Measurements from ENCODE around the gene KAT6B. TPM values are rescaled to one million over a fixed set of nuclear protein-coding genes. Genes with fewer than 3 reads are reported as not detected.

KAT6B gene
- total and polyA plus RNA-seq, 2 of the 8 experiments (the other 6 are each of a cell fraction or from before 2014, with no cell fraction given) = 7.3 to 30.8 TPM

- Histone ChIP-seq H3K27ac (ENCODE audit: low read depth, low read length) (no peak overlapping the region), H3K9ac (replicated peaks in 1 of 4; ENCODE audit: extremely low read depth in 1 of 4, low read depth in 3 of 4, low read length in 3 of 4) (no peak overlapping the region), H3K56ac (replicated peaks; ENCODE audit: insufficient read length, low read depth, low read length) (no peak overlapping the region), H3K23ac (ENCODE audit: insufficient read length) (no peak overlapping the region), H2BK5ac (ENCODE audit: low read depth, low read length) (no peak overlapping the region), H3K4me2 (ENCODE audit: insufficient read depth in 1 of 2, low read depth in 2 of 2, low read length in 2 of 2) (no peak overlapping the region), H3K79me2 (ENCODE audit: control insufficient read depth in 1 of 2, insufficient read depth in 2 of 2, low read length in 2 of 2) (peaks cover 0 to 56% of the 10 kb centered on the region in 2 experiments; a peak in 2 of 4 replicates), H2BK120ac (replicated peaks; ENCODE audit: low read depth, low read length) (no peak overlapping the region), H4K5ac (ENCODE audit: insufficient read length, low read depth, low read length) (no peak overlapping the region), H3K4me3 (ENCODE audit: extremely low read depth in 1 of 4, insufficient read depth in 2 of 4, low read depth in 3 of 4, low read length in 4 of 4) (no peak overlapping the region), H3K9me3 (ENCODE audit: insufficient read depth in 2 of 2, low read depth in 1 of 2, low read length in 1 of 2) (no peaks in the 10 kb centered on the region), H2BK20ac (ENCODE audit: low read length) (no peak overlapping the region), H3K14ac (ENCODE audit: insufficient read length) (no peak overlapping the region), H2BK15ac (ENCODE audit: low read length) (no peak overlapping the region), H3K4me1 (replicated peaks in 1 of 4; ENCODE audit: control insufficient read depth in 3 of 4, insufficient read depth in 4 of 4, low read length in 3 of 4) (peaks cover 0 to 2% (median under 1%) of the 10 kb centered on the region in 4 experiments; a peak in 3 of 7 replicates), H4K91ac (replicated peaks; ENCODE audit: insufficient read length, low read length) (no peak overlapping the region), H2AFZ (ENCODE audit: low read length) (no peak overlapping the region), H3K79me1 (ENCODE audit: low read depth, low read length) (peaks cover 4% of the 10 kb centered on the region; the same call in 1 of the 2 replicates), H4K8ac (ENCODE audit: extremely low read depth, insufficient read depth, low read length) (no peak overlapping the region), H3K18ac (ENCODE audit: extremely low read depth, low read length) (no peak overlapping the region), H3K23me2 (ENCODE audit: low read depth, low read length) (no peaks in the 10 kb centered on the region), H3K4ac (replicated peaks; ENCODE audit: insufficient read length, low read depth, low read length) (no peak overlapping the region), H3K27me3 (replicated peaks in 1 of 4; ENCODE audit: control insufficient read depth in 3 of 4, extremely low read depth in 1 of 4, insufficient read depth in 3 of 4, low read length in 3 of 4) (no peaks in the 10 kb centered on the region), H2BK12ac (ENCODE audit: low read depth, low read length) (no peak overlapping the region), H3K36me3 (ENCODE audit: control insufficient read depth in 2 of 4, insufficient read depth in 4 of 4, low read length in 3 of 4) (no peaks in the 10 kb centered on the region), H2AK5ac (ENCODE audit: low read depth, low read length) (no peak overlapping the region), H4K20me1 (replicated peaks in 1 of 2; ENCODE audit: control insufficient read depth in 1 of 2, insufficient read depth in 2 of 2, low read length in 2 of 2) (no peaks in the 10 kb centered on the region)
- DNase-seq (ENCODE audit: low read depth in 1 of 2, low spot score in 2 of 2) = no peak
- ChIA-PET POLR2A (ENCODE audit: partially characterized antibody) (no interaction called here), CTCF (ENCODE audit: partially characterized antibody) (interaction anchor here (0.8 kb wide), 1 partner anchor 438 kb away, joined by 3 read pairs; no protein-coding TSS in a partner anchor)
- FAIRE-seq = no peak
- TF ChIP-seq ATF2 (IDR thresholded peaks at IDR 0.05; ENCODE audit: low read length) (no peak), CREB1 (IDR thresholded peaks at IDR 0.05) (no peak), SUZ12 (IDR thresholded peaks at IDR 0.05; ENCODE audit: low read length) (no peak), KDM5A (IDR thresholded peaks at IDR 0.05; ENCODE audit: low read length) (no peak), KDM1A (IDR thresholded peaks at IDR 0.05; ENCODE audit: borderline replicate concordance, low read length) (no peak), YY1 (IDR thresholded peaks at IDR 0.05; ENCODE audit: low read depth, low read length) (no peak), KDM4A (IDR thresholded peaks at IDR 0.05; ENCODE audit: low read depth, low read length, severe bottlenecking) (no peak), RBBP5 (IDR thresholded peaks at IDR 0.05; ENCODE audit: borderline replicate concordance, low read depth, low read length) (no peak), TEAD4 (IDR thresholded peaks at IDR 0.05; ENCODE audit: low read depth, low read length) (no peak), SIX5 (IDR thresholded peaks at IDR 0.05; ENCODE audit: low read depth, low read length) (no peak)
- WGBS, 2 experiments (ENCODE audit: extremely low coverage in 1 of 2, insufficient coverage in 1 of 2, insufficient read length in 1 of 2, insufficient replicate concordance in 2 of 2, low coverage in 1 of 2, low lambda C conversion rate in 2 of 2, missing lambda C conversion rate in 1 of 2) = 87% methylated on average over 3 of the region's 3 CpGs; no CpG with 5 or more reads in 1 of the 2 experiments
These were observed 30.5 kb downstream of the KAT6B start for GRCh38 chr10:74856940-74857339.

All from H1 (cell line).